ENCODE results near the gene ENPP3.

Gene ENPP3

GRCh38 chr6:131636880-131637792 lies at the start of gene ENPP3:
TSS of gene ENPP3 (plus strand) at chr6:131637302. CDS start at chr6:131637385, 83 bp downstream.
- DNase-seq: no peak

GRCh38 chr6:131587909-131588308 lies 49.2 kb upstream of the ENPP3 start:
- DNase-seq: no peak

GRCh38 chr6:131588643-131589042 lies 48.5 kb upstream of the ENPP3 start:
- no peak for DNase-seq

- no peak for DNase-seq
Observed at GRCh38 chr6:131592935-131593334, 44.2 kb upstream of the ENPP3 start.

GRCh38 chr6:131594074-131594473 lies 43.0 kb upstream of the ENPP3 start:
- no peak for DNase-seq

GRCh38 chr6:131597446-131597845 lies 39.7 kb upstream of the ENPP3 start:
- DNase-seq: no peak

GRCh38 chr6:131600716-131601115 lies 36.4 kb upstream of the ENPP3 start:
- no peak for DNase-seq

- no peak for DNase-seq
Observed at GRCh38 chr6:131602781-131603312, 34.3 kb upstream of the ENPP3 start.

- no peak for DNase-seq
Observed at GRCh38 chr6:131613296-131613925, 23.7 kb upstream of the ENPP3 start.

GRCh38 chr6:131615275-131615674 lies 21.8 kb upstream of the ENPP3 start:
- no peak for DNase-seq

- DNase-seq: peak; percentile 30 to 95 (median 93)
Observed at GRCh38 chr6:131627724-131628682, 9.1 kb upstream of the ENPP3 start, which contains the start of gene MED23. TSS of gene MED23 (minus strand) at chr6:131628242. CDS start at chr6:131628049, 193 bp downstream.

- DNase-seq: peak in 1 of 14 donors; percentile 27
Observed at GRCh38 chr6:131628726-131629125, 8.4 kb upstream of the ENPP3 start.

- DNase-seq: no peak
Observed at GRCh38 chr6:131629651-131630050, 7.5 kb upstream of the ENPP3 start.

- DNase-seq: no peak
Observed at GRCh38 chr6:131631625-131632289, 5.3 kb upstream of the ENPP3 start.

- DNase-seq: no peak
Observed at GRCh38 chr6:131635384-131636340, 1.4 kb upstream of the ENPP3 start.

- DNase-seq: no peak
Observed at GRCh38 chr6:131638013-131638412, 911 bp downstream of the ENPP3 start.

GRCh38 chr6:131640100-131640499 lies 3.0 kb downstream of the ENPP3 start:
- no peak for DNase-seq

GRCh38 chr6:131640576-131640975 lies 3.5 kb downstream of the ENPP3 start:
- DNase-seq: no peak

- DNase-seq: no peak
Observed at GRCh38 chr6:131641554-131641953, 4.5 kb downstream of the ENPP3 start.

GRCh38 chr6:131642565-131642964 lies 5.5 kb downstream of the ENPP3 start:
- DNase-seq: no peak
